SIG-M5 treated with dmso at 0.1 percent for 504 hours (cell line): ENCODE results near the gene ILF3.

Experiments used
- DNase-seq: peaks from one replicate; lab custom pipeline; 2025; ENCODE audit not compliant: unreplicated experiment; lab: John Stamatoyannopoulos, UW

Gene ILF3

GRCh38 chr19:10727685-10728201 is 73.6 kb downstream of the ILF3 start:
- DNase-seq: no peak

DNA sequence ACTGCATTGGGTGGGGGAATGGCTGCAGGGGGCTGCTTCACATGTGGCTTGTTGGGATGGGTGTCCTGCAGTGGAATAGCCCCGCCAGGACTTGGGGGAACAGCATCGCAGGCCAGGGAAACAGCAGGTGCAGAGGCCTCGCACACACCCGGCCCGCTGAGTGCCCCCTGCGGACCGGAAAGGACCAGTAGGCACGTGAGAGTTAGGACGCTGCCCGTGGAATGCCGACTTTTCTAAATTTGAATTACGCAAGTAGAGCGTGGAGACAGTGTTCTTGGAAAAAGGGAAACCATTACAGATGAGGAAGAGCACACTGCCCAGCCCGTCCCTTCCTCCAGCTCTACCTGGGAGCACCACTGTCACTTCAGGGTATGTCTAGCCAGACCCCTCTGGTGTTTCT is 75.3 kb downstream of the ILF3 start:
- DNase-seq: no peak

DNA sequence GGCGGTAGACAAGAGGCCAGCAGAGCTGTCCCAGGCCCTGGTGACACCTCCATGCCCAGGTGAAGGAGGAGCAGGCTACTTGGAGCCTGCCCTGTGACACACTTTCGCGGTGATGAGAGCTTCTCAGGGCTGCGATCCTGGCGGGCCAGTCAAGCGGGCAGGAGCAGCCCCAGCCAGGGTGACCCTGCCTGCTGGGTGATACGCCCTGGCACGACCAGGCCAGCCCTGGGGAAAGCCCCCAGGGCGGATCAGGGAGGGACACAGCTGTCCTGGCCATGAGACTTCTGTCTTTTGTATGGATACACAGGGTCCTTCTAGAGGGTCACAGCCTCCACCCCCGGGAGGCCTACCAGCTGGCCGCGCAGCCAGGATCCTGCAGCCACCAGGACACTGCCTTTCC is 76.8 kb downstream of the ILF3 start:
- DNase-seq: no peak

DNA sequence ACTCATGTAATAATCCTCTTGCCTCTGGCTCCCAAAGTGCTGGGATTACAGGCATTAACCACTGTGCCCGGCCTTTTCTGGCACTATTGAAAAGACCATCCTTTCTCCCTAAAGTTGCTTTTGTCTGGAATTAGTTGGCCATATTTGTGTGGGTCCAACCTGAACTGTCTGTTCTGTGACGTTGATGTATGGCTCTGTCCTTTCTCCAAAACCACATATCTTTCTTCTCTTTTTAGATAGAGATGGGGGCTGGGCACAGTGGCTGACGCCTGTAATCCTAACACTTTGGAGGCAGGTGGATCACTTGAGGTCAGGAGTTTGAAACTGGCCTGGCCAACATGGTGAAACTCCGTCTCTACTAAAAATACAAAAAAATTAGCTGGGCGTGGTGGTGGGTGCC is 81.6 kb downstream of the ILF3 start:
- DNase-seq: no peak

DNA sequence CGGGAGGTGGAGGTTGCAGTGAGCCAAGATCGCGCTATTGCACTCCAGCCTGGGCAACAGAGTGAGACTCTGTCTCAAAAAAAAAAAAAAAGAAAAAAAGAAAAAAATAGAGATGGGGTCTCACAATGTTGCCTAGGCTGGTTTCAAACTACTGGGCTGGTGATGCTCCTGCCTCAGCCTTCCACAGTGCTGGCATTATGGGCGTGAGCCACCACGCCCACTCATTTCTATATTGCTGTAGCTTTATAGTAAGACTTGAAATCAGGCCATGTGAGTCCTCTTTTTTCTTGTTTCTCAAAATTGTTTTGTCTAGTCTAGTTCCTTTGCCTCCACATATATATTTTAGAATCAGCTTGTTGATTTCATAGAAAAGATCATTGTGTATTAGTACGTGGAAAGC is 82.0 kb downstream of the ILF3 start:
- no peak for DNase-seq

GRCh38 chr19:10736916-10737551 is 82.9 kb downstream of the ILF3 start:
- DNase-seq: no peak

DNA sequence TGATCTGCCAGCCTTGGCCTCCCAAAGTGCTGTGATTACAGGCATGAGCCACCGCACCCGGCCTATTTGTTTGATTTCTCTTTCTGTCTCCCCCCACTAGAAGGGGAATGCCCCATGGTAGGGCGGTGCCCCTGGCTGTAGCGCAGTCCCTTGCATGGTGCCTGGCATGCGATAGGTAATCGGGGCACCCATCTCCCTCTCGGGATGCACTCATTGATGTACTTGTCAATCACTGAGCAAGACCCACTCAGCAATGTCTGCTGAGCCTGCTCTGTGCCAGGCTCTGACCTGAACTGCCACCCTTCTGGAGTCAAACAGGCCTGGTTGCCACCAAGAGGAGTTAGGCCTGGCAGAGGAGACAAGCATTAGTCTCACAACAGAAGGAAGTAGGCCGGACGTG is 83.6 kb downstream of the ILF3 start:
- DNase-seq: no peak

DNA sequence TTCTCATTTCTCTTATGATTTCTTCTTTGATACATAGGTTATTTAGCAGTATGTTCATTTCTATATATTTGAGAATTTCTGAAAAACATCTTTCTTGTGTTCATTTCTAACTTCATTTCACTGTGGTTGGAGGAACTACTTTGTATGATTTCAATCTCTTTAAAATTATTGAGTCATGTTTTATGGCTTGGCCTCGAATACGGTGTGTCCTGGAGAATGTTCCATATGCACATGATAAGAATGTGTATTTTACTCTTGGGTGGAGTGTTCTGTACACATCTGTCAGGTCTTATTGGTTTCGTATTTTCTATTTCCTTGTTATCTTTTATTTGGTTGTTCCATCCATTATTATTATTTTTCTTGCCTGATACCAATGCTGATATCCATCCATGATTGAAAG is 86.7 kb downstream of the ILF3 start:
- DNase-seq: no peak
